Neural progenitor cell (in vitro differentiated cells): ENCODE data around the gene BATF2. TPM values are rescaled to one million over a fixed set of nuclear protein-coding genes. Genes with fewer than 3 reads are reported as not detected.

Experiments
- DNase-seq: peaks from one replicate; pipeline ENCODE4 v3.0.0-alpha.2; 2016; ENCODE audit warnings: low spot score
- H2AFZ ChIP-seq: fragments of 200-600 bp; sonication (generic); replicated peaks from 2 replicates; pipeline ENCODE4 v1.6.1; 2016; ENCODE audit warnings: antibody characterized with exemption
- H3F3A ChIP-seq: fragments of 200-600 bp; sonication (generic); 2 replicates; pipeline ENCODE4 v1.6.1; 2016; ENCODE audit warnings: antibody characterized with exemption, low read depth
- H3K27ac ChIP-seq: fragments of 200-600 bp; sonication (generic); 2 replicates; pipeline ENCODE4 v1.5.1; 2016; ENCODE audit warnings: mild to moderate bottlenecking
- H3K27me3 ChIP-seq: fragments of 200-600 bp; sonication (generic); 2 replicates; pipeline ENCODE4 v1.6.1; 2016; ENCODE audit warnings: mild to moderate bottlenecking, moderate library complexity
- H3K36me3 ChIP-seq: fragments of 200-600 bp; sonication (generic); 2 replicates; pipeline ENCODE4 v1.5.1; 2016
- H3K4me1 ChIP-seq: fragments of 200-600 bp; sonication (generic); 2 replicates; pipeline ENCODE4 v1.6.1; 2016; ENCODE audit warnings: mixed run types
- H3K4me2 ChIP-seq: fragments of 200-600 bp; sonication (generic); 2 replicates; pipeline ENCODE4 v1.6.1; 2016
- H3K4me3 ChIP-seq: fragments of 200-600 bp; sonication (generic); 2 replicates; pipeline ENCODE4 v1.5.1; 2016
- H3K79me2 ChIP-seq: fragments of 200-600 bp; sonication (generic); 2 replicates; pipeline ENCODE4 v1.6.1; 2016; ENCODE audit warnings: low read depth
- H3K9ac ChIP-seq: fragments of 200-600 bp; sonication (generic); 2 replicates; pipeline ENCODE4 v1.6.1; 2016
- H3K9me3 ChIP-seq: fragments of 200-600 bp; sonication (generic); 2 replicates; pipeline ENCODE4 v1.5.1; 2016; ENCODE audit warnings: low read depth
- H4K20me1 ChIP-seq: fragments of 200-600 bp; sonication (generic); 2 replicates; pipeline ENCODE4 v1.6.1; 2016; ENCODE audit warnings: low read depth
- H3K27ac Mint-ChIP-seq: 3 replicates; pipeline ENCODE4 v1.8.0; 2021; ENCODE audit warnings: mixed read lengths
- H3K27me3 Mint-ChIP-seq: 2 replicates; pipeline ENCODE4 v1.8.0; 2022; ENCODE audit warnings: low read depth, mild to moderate bottlenecking, inconsistent platforms, moderate library complexity, mixed read lengths; ENCODE audit not compliant: insufficient read depth
- H3K36me3 Mint-ChIP-seq: 3 replicates; pipeline ENCODE4 v1.8.0; 2021; ENCODE audit warnings: mixed read lengths
- H3K4me1 Mint-ChIP-seq: 3 replicates; pipeline ENCODE4 v1.8.0; 2021; ENCODE audit warnings: mixed read lengths
- H3K4me3 Mint-ChIP-seq: 3 replicates; pipeline ENCODE4 v1.8.0; 2021; ENCODE audit warnings: mild to moderate bottlenecking, moderate library complexity, mixed read lengths
- H3K9me3 Mint-ChIP-seq: 3 replicates; pipeline ENCODE4 v1.8.0; 2020; ENCODE audit warnings: mixed read lengths
- CTCF ChIP-seq: fragments of 200-600 bp; sonication (generic); IDR thresholded peaks from 2 replicates; pipeline ENCODE4 v1.5.1; 2017; ENCODE audit warnings: antibody characterized with exemption, mild to moderate bottlenecking
- EZH2 ChIP-seq: fragments of 200-600 bp; sonication (generic); IDR thresholded peaks from 2 replicates; pipeline ENCODE4 v1.6.1; 2017; ENCODE audit warnings: antibody characterized with exemption, mild to moderate bottlenecking, moderate library complexity
- EZH2phosphoT487 ChIP-seq: fragments of 200-600 bp; sonication (generic); IDR thresholded peaks from 2 replicates; pipeline ENCODE4 v1.6.1; 2017; ENCODE audit warnings: antibody characterized with exemption
- total RNA-seq: library from RNA; depleted of rRNA; stranded (reverse); fragments of >200 nt; gene quantifications from 2 replicates; pipeline ENCODE4 v1.2.3, GENCODE V29; 2015; ENCODE audit warnings: low replicate concordance

The BATF2 gene
- total RNA-seq, 1 donor from 2014 or later, result not detected

DNA sequence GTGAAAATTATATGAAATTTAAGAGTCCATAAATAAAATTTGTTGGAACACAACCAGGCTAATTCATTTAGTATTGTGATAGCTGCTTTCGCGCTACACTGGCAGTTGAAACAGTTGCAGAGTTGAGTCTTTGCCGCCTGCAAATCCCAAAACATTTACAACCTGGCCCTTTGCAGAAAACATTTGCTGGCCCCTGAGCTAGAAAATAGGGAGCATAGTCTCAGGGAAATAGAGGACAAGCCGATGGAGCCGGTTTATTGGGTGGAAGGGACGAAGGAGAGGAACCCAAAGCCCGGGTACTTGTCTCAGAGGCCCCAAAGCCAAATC, 43.7 kb upstream of the BATF2 start:
- H3F3A ChIP-seq, result peaks cover 8% of the 10 kb centered on the region
- H3K36me3 ChIP-seq, result no peaks in the 10 kb centered on the region
- H3K79me2 ChIP-seq, result peaks cover 15% of the 10 kb centered on the region
- H3K4me2 ChIP-seq, result peak overlapping the region; percentile 99
- peaks cover 17% of the 10 kb centered on the region for H4K20me1 ChIP-seq
- H3K9ac ChIP-seq, result no peak overlapping the region
- peaks cover 7% of the 10 kb centered on the region for H3K36me3 Mint-ChIP-seq
- H3K27me3 ChIP-seq, result no peaks in the 10 kb centered on the region
- peak overlapping the region; percentile 91 for H3K27ac Mint-ChIP-seq
- no peak overlapping the region for H3K27ac ChIP-seq
- TF ChIP-seq CTCF, result no peak
- TF ChIP-seq EZH2, result no peak
- TF ChIP-seq EZH2phosphoT487, result no peak
- peak overlapping the region; percentile 76 for H3K4me3 ChIP-seq
- H3K27me3 Mint-ChIP-seq, result peaks cover 12% of the 10 kb centered on the region
- peaks cover 9% of the 10 kb centered on the region for H3K4me1 Mint-ChIP-seq
- peak overlapping the region; percentile 98 for H2AFZ ChIP-seq
- DNase-seq, result no peak
- peak overlapping the region; percentile 92 for H3K4me3 Mint-ChIP-seq
- no peaks in the 10 kb centered on the region for H3K4me1 ChIP-seq
- H3K9me3 Mint-ChIP-seq, result no peaks in the 10 kb centered on the region
- no peaks in the 10 kb centered on the region for H3K9me3 ChIP-seq

GRCh38 chr11:65036931-65037330, 40.2 kb upstream of the BATF2 start:
- H2AFZ ChIP-seq, result no peak overlapping the region
- H3K4me1 ChIP-seq, result no peaks in the 10 kb centered on the region
- no peaks in the 10 kb centered on the region for H3K9me3 ChIP-seq
- no peak overlapping the region for H3K4me2 ChIP-seq
- Mint-ChIP-seq H3K27ac (no peak overlapping the region), H3K4me1 (peaks cover 2% of the 10 kb centered on the region), H3K27me3 (peaks cover 4% of the 10 kb centered on the region), H3K9me3 (no peaks in the 10 kb centered on the region), H3K36me3 (no peaks in the 10 kb centered on the region), H3K4me3 (no peak overlapping the region)
- H3K79me2 ChIP-seq, result peaks cover 4% of the 10 kb centered on the region
- H3K27me3 ChIP-seq, result no peaks in the 10 kb centered on the region
- TF ChIP-seq EZH2, result no peak
- TF ChIP-seq CTCF, result no peak
- no peak for TF ChIP-seq EZH2phosphoT487
- DNase-seq, result no peak
- peaks cover 3% of the 10 kb centered on the region for H4K20me1 ChIP-seq
- H3K9ac ChIP-seq, result no peak overlapping the region
- no peak overlapping the region for H3K4me3 ChIP-seq
- no peaks in the 10 kb centered on the region for H3K36me3 ChIP-seq
- H3K27ac ChIP-seq, result no peak overlapping the region
- H3F3A ChIP-seq, result peaks cover 8% of the 10 kb centered on the region

DNA sequence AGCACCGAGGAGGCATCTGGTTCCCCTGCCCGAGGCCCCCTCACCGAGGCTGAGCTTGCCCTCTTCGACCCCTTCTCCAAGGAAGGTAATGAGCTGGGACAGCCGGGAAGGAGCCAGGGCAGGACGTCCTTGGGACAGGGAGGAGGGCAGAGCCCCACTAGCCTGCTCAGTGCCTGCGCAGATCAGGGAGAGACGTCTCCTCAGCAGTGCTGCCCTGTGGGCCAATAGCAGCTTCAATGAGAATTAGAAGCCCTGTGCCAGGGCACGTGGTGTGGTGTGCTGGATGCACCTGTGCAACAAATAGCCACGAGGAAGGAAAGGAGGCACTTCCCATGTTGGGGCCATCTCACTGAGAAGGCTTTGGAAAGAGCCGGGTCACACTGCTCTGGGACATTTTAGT, 38.8 kb upstream of the BATF2 start:
- Histone ChIP-seq H4K20me1 (no peaks in the 10 kb centered on the region), H3K4me2 (no peak overlapping the region), H3K79me2 (no peaks in the 10 kb centered on the region), H3F3A (peaks cover 7% of the 10 kb centered on the region), H3K4me1 (no peaks in the 10 kb centered on the region), H2AFZ (no peak overlapping the region), H3K9ac (no peak overlapping the region), H3K9me3 (no peaks in the 10 kb centered on the region), H3K27me3 (no peaks in the 10 kb centered on the region), H3K4me3 (no peak overlapping the region), H3K36me3 (no peaks in the 10 kb centered on the region), H3K27ac (no peak overlapping the region)
- Mint-ChIP-seq H3K9me3 (no peaks in the 10 kb centered on the region), H3K27me3 (peaks cover under 1% of the 10 kb centered on the region), H3K4me3 (no peak overlapping the region), H3K27ac (no peak overlapping the region), H3K4me1 (peaks cover 2% of the 10 kb centered on the region), H3K36me3 (no peaks in the 10 kb centered on the region)
- no peak for TF ChIP-seq EZH2
- TF ChIP-seq CTCF, result no peak
- TF ChIP-seq EZH2phosphoT487, result no peak
- no peak for DNase-seq

- no peak for DNase-seq
- Mint-ChIP-seq H3K27ac (no peak overlapping the region), H3K4me3 (no peak overlapping the region), H3K27me3 (no peaks in the 10 kb centered on the region), H3K9me3 (no peaks in the 10 kb centered on the region), H3K36me3 (no peaks in the 10 kb centered on the region), H3K4me1 (no peaks in the 10 kb centered on the region)
- Histone ChIP-seq H3K36me3 (no peaks in the 10 kb centered on the region), H3K4me1 (no peaks in the 10 kb centered on the region), H4K20me1 (no peaks in the 10 kb centered on the region), H3K4me3 (no peak overlapping the region), H3K9ac (no peak overlapping the region), H3K79me2 (no peaks in the 10 kb centered on the region), H3K27me3 (no peaks in the 10 kb centered on the region), H3K27ac (no peak overlapping the region), H3F3A (no peaks in the 10 kb centered on the region), H2AFZ (no peak overlapping the region), H3K9me3 (no peaks in the 10 kb centered on the region), H3K4me2 (no peak overlapping the region)
- TF ChIP-seq CTCF, result no peak
- no peak for TF ChIP-seq EZH2phosphoT487
- no peak for TF ChIP-seq EZH2
Measured at GRCh38 chr11:65034423-65034822, 37.7 kb upstream of the BATF2 start.
